Choroid plexus epithelial cell (primary cell): ENCODE results near the gene ATP4A.

Source experiments
- DNase-seq: peaks from one replicate; pipeline ENCODE4 v3.0.0-alpha.2; 2010; ENCODE audit warnings: low read depth
- H3K4me3 ChIP-seq: 2 replicates; pipeline ENCODE4 v1.5.1; 2011; ENCODE audit warnings: low read depth, mild to moderate bottlenecking, control low read depth, low read length, moderate library complexity
- CTCF ChIP-seq: conservative IDR thresholded peaks from 2 replicates; pipeline ENCODE4 v1.5.1; 2011; ENCODE audit warnings: low read depth, mild to moderate bottlenecking, control low read depth, inconsistent platforms, low read length, moderate library complexity

Gene ATP4A

GRCh38 chr19:35540356-35540927 lies 23.0 kb downstream of the ATP4A start:
- DNase-seq: no peak
- no peak overlapping the region for H3K4me3 ChIP-seq
- TF ChIP-seq CTCF: no peak

- no peak for TF ChIP-seq CTCF
- no peak for DNase-seq
- no peak overlapping the region for H3K4me3 ChIP-seq
Measured at GRCh38 chr19:35539850-35540249, 23.6 kb downstream of the ATP4A start.

- no peak for DNase-seq
- no peak for TF ChIP-seq CTCF
- no peak overlapping the region for H3K4me3 ChIP-seq
Measured at GRCh38 chr19:35539314-35539713, 24.1 kb downstream of the ATP4A start.

- no peak overlapping the region for H3K4me3 ChIP-seq
- DNase-seq: no peak
- no peak for TF ChIP-seq CTCF
Measured at GRCh38 chr19:35534803-35535480, 28.5 kb downstream of the ATP4A start.

- no peak for TF ChIP-seq CTCF
- H3K4me3 ChIP-seq: no peak overlapping the region
- DNase-seq: no peak
Measured at GRCh38 chr19:35533822-35534392, 29.6 kb downstream of the ATP4A start.

- no peak within 1 kb of the TSS for H3K4me3 ChIP-seq
- TF ChIP-seq CTCF: no peak
- DNase-seq: no peak
Measured at GRCh38 chr19:35533201-35533821, 30.1 kb downstream of the ATP4A start, which contains the start of gene GAPDHS. Gene GAPDHS (plus strand): TSS chr19:35533456. CDS start chr19:35533528, 72 bp downstream.
